ENCODE measurements around the gene KLHL26. TPM values are rescaled to one million over a fixed set of nuclear protein-coding genes. Genes with fewer than 3 reads are reported as not detected.

KLHL26 gene
- total RNA-seq, 4 donors from 2014 or later: 7.0 to 15.7 (median 7.6) TPM

- no peak for DNase-seq
- in situ Hi-C loops (cut with MboI; ENCODE audit: low pct_ligation_motif_present in 1 of 4, low pct_unique_long_range_greater_than_20kb in 1 of 4, low sequenced_read_pairs in 3 of 4): no loop called here
- intact Hi-C loops (cut with DNase I; ENCODE audit: low total_unique reads): no loop called here
- Histone ChIP-seq H3K4me1 (peaks cover 0 to 31% (median 18%) of the 10 kb centered on the region in 4 donors), H3K4me3 (peak overlapping the region in 1 of 4 donors; percentile 5), H3K27ac (peak overlapping the region; percentile 70 to 87 (median 76)), H3K36me3 (no peaks in the 10 kb centered on the region), H3K27me3 (no peaks in the 10 kb centered on the region), H3K9me3 (no peaks in the 10 kb centered on the region)
- 68% methylated on average over 17 of the region's 17 CpGs; no CpG with 5 or more reads in 1 of the 2 donors for WGBS, 2 donors (ENCODE audit: low coverage in 1 of 2)
- TF ChIP-seq POLR2AphosphoS5 (IDR thresholded peaks at IDR 0.05) (no peak), POLR2A (IDR thresholded peaks at IDR 0.05) (no peak), EP300 (IDR thresholded peaks at IDR 0.05; ENCODE audit: low read depth) (no peak)
- TF ChIP-seq, protein P1, sequence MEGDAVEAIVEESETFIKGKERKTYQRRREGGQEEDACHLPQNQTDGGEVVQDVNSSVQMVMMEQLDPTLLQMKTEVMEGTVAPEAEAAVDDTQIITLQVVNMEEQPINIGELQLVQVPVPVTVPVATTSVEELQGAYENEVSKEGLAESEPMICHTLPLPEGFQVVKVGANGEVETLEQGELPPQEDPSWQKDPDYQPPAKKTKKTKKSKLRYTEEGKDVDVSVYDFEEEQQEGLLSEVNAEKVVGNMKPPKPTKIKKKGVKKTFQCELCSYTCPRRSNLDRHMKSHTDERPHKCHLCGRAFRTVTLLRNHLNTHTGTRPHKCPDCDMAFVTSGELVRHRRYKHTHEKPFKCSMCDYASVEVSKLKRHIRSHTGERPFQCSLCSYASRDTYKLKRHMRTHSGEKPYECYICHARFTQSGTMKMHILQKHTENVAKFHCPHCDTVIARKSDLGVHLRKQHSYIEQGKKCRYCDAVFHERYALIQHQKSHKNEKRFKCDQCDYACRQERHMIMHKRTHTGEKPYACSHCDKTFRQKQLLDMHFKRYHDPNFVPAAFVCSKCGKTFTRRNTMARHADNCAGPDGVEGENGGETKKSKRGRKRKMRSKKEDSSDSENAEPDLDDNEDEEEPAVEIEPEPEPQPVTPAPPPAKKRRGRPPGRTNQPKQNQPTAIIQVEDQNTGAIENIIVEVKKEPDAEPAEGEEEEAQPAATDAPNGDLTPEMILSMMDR (IDR thresholded peaks at IDR 0.05): no peak
These were observed 13.2 kb downstream of the KLHL26 start for GRCh38 chr19:18650021-18650390.

- Histone ChIP-seq H3K27me3 (no peaks in the 10 kb centered on the region), H3K4me1 (peaks cover 0 to 30% (median 17%) of the 10 kb centered on the region in 4 donors), H3K36me3 (no peaks in the 10 kb centered on the region), H3K9me3 (no peaks in the 10 kb centered on the region), H3K4me3 (no peak overlapping the region), H3K27ac (peak overlapping the region; percentile 70 to 87 (median 76))
- TF ChIP-seq POLR2AphosphoS5 (IDR thresholded peaks at IDR 0.05) (peak; percentile 30 to 55 (median 51)), EP300 (IDR thresholded peaks at IDR 0.05; ENCODE audit: low read depth) (no peak)
- 69% methylated on average over 34 of the region's 34 CpGs; no CpG with 5 or more reads in 1 of the 2 donors for WGBS, 2 donors (ENCODE audit: low coverage in 1 of 2)
- peak; percentile 55 for DNase-seq
- intact Hi-C loops (cut with DNase I; ENCODE audit: low total_unique reads): no loop called here
- in situ Hi-C loops (cut with MboI; ENCODE audit: low pct_ligation_motif_present in 1 of 4, low pct_unique_long_range_greater_than_20kb in 1 of 4, low sequenced_read_pairs in 3 of 4): no loop called here
These were observed 13.7 kb downstream of the KLHL26 start for GRCh38 chr19:18650468-18651041.

GRCh38 chr19:18651300-18651699, 14.5 kb downstream of the KLHL26 start:
- WGBS, 2 donors (ENCODE audit: low coverage in 1 of 2): 90% methylated on average over 1 of the region's 1 CpG; no CpG with 5 or more reads in 1 of the 2 donors
- Histone ChIP-seq H3K4me1 (peaks cover 0 to 30% (median 17%) of the 10 kb centered on the region in 4 donors), H3K27ac (peak overlapping the region; percentile 70 to 87 (median 76)), H3K9me3 (no peaks in the 10 kb centered on the region), H3K36me3 (no peaks in the 10 kb centered on the region), H3K27me3 (no peaks in the 10 kb centered on the region), H3K4me3 (no peak overlapping the region)
- no peak for TF ChIP-seq POLR2AphosphoS5 (IDR thresholded peaks at IDR 0.05)
- no peak for TF ChIP-seq EP300 (IDR thresholded peaks at IDR 0.05; ENCODE audit: low read depth)
- no peak for TF ChIP-seq POLR2A (IDR thresholded peaks at IDR 0.05)
- TF ChIP-seq, protein P1 (IDR thresholded peaks at IDR 0.05): no peak
- intact Hi-C loops (cut with DNase I; ENCODE audit: low total_unique reads) (no loop called here), in situ Hi-C loops (cut with MboI; ENCODE audit: low pct_ligation_motif_present in 1 of 4, low pct_unique_long_range_greater_than_20kb in 1 of 4, low sequenced_read_pairs in 3 of 4) (no loop called here)
- no peak for DNase-seq

GRCh38 chr19:18651733-18652132, 14.9 kb downstream of the KLHL26 start:
- WGBS, 2 donors (ENCODE audit: low coverage in 1 of 2): 83% methylated on average over 6 of the region's 6 CpGs; no CpG with 5 or more reads in 1 of the 2 donors
- Histone ChIP-seq H3K36me3 (no peaks in the 10 kb centered on the region), H3K4me3 (no peak overlapping the region), H3K4me1 (peaks cover 0 to 30% (median 17%) of the 10 kb centered on the region in 4 donors), H3K27ac (peak overlapping the region in 2 of 4 donors; percentile 75 to 78), H3K9me3 (no peaks in the 10 kb centered on the region), H3K27me3 (no peaks in the 10 kb centered on the region)
- TF ChIP-seq, protein P1 (IDR thresholded peaks at IDR 0.05): no peak
- TF ChIP-seq POLR2A (IDR thresholded peaks at IDR 0.05) (no peak), EP300 (IDR thresholded peaks at IDR 0.05; ENCODE audit: low read depth) (no peak), POLR2AphosphoS5 (IDR thresholded peaks at IDR 0.05) (no peak)
- in situ Hi-C loops (cut with MboI; ENCODE audit: low pct_ligation_motif_present in 1 of 4, low pct_unique_long_range_greater_than_20kb in 1 of 4, low sequenced_read_pairs in 3 of 4): no loop called here
- DNase-seq: no peak
- intact Hi-C loops (cut with DNase I; ENCODE audit: low total_unique reads): no loop called here

Data from transverse colon (tissue), 4 donors.